Loucy (cell line): ENCODE data around the gene SCTR.

Experiments used
- CTCF ChIP-seq: fragments of 200-600 bp; sonication (generic); conservative IDR thresholded peaks from 2 replicates; pipeline ENCODE4 v1.5.1; 2014; ENCODE audit warnings: mild to moderate bottlenecking, antibody characterized with exemption, low read length
- EZH2phosphoT487 ChIP-seq: fragments of 200-600 bp; IDR thresholded peaks from 2 replicates; pipeline ENCODE4 v1.6.1; 2018; ENCODE audit warnings: antibody characterized with exemption, mild to moderate bottlenecking, moderate library complexity, borderline replicate concordance

GRCh38 chr2:119415630-119416029 is 108.7 kb downstream of the SCTR start:
- no peak for TF ChIP-seq CTCF
- TF ChIP-seq EZH2phosphoT487, result no peak
